Mononuclear cell (primary cell): ENCODE data around the gene USP7. TPM values are rescaled to one million over a fixed set of nuclear protein-coding genes. Genes with fewer than 3 reads are reported as not detected.

Experiments used
- H3K27me3 ChIP-seq: 2 replicates; pipeline ENCODE4 v1.6.0; 2011; ENCODE audit warnings: low read length, control low read depth; ENCODE audit not compliant: insufficient read depth
- H3K4me1 ChIP-seq: 2 replicates; pipeline ENCODE4 v1.5.1; 2011; ENCODE audit warnings: mild to moderate bottlenecking, low read length, control low read depth; ENCODE audit not compliant: insufficient read depth
- H3K4me3 ChIP-seq: 2 replicates; pipeline ENCODE4 v1.5.1; 2011; ENCODE audit warnings: mild to moderate bottlenecking, low read length, moderate library complexity
- H3K9me3 ChIP-seq: 2 replicates; pipeline ENCODE4 v1.5.1; 2011; ENCODE audit warnings: low read depth, mild to moderate bottlenecking, control low read depth, low read length
- total RNA-seq: library from RNA; depleted of rRNA; stranded (reverse); fragments of >200 nt; gene quantifications from one replicate; pipeline ENCODE4 v1.2.3, GENCODE V29; 2012

The USP7 gene
- total RNA-seq, 1 donor = 209 TPM

DNA sequence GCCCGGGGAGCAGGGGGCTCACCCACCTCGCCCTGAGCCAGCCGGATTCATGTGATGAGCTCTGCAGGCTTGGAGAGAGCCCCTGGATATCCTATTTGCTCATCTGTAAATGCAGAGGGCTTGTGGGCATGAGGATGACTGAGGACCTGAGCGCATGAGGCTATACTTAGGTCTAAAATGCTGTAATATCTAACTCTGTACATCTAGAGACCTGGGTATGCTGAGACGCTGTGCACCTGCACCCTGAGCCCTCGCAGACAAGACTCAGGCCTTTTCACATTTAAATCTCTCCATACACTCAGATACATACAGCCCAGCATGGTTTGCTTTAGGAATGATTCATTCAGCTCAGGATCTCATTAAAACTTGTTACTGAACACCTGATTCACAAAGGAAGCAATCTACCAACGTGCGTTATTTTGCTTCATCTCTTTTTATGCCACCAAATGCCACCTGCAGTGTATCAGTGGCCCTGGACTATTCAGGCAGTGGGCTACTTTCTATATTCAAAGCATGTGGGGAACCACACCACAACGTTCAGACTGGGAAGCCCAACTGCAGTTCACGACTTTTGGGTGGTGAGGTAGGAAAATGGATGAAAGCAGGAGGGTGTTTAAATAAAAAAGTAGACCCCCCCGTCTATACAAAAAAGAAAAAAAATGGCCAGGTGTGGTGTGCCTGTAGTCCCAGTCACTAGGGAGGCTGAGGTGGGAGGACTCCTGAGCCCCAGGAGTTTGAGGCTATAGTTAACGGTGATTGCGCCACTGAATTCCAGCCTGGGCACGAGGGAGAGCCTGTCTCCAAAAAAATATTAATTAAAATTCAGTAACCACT, 12.0 kb downstream of the USP7 start:
- H3K4me1 ChIP-seq = peaks cover 84% of the 10 kb centered on the region
- H3K4me3 ChIP-seq = no peak overlapping the region
- H3K9me3 ChIP-seq = no peaks in the 10 kb centered on the region
- no peaks in the 10 kb centered on the region for H3K27me3 ChIP-seq

DNA sequence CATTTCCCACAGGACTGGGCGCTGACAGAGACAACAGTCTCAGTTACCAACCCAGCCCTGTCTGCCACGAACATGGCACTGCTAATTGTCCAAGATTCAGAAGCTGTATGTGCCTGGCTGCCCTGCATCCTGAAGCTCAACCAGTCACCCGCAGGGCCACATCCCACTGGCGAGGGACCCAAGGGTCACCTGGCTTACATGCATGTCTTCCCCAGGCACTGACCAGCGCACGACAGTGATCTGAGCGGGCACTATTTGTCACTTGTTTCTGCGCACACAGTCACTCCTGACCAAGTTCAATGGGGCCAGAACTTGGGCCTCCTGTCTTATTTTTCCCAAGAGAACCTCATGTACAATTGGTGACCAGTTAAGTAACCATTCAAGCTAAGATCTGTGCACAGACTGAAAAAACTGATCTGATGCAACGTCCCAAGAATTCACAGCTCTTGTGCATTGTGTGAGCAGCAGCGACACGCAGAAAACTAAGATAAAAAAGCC, 13.1 kb downstream of the USP7 start:
- Histone ChIP-seq H3K4me1 (peaks cover 84% of the 10 kb centered on the region), H3K9me3 (no peaks in the 10 kb centered on the region), H3K4me3 (no peak overlapping the region), H3K27me3 (no peaks in the 10 kb centered on the region)

DNA sequence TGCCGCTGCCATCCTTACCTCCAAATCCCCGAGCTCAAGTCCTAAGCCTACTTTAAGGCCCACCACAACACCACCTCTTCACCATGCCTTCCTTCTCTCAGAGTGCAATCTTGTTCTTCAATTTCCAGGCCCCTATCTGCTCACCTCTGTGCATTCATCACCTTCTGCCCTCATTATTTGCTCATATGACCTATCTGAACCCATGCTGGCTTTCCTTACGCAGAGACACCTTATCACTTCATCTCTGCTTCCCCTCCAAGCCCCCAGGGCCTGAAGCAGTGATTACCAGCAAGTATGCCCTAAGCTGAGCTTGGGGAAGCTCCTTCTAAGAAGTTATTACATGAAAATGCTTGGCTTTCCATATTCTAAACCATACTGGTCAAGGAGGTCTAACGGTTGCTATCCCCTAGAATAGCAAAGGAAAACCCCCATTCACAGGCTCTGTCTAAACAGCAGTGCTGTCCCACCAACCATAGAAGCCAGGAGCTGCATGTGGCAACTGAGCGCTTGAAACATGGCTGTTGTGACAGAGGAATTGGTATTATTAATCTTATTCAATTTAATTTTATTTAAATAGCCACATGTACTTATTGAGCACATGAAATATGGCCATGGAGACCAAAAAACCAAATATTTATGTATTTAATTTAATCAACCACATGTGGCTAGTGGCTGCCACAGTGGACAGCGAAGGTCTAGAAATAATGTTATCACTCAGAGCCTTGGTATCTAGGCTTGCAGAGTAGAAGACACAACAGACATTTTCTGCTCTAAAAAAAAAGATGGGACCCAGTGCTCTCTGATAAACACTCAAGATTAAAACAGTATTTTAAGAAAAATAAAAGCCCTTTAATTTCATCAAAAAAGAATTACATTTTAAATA, 13.9 kb downstream of the USP7 start:
- Histone ChIP-seq H3K27me3 (no peaks in the 10 kb centered on the region), H3K4me3 (no peak overlapping the region), H3K9me3 (no peaks in the 10 kb centered on the region), H3K4me1 (peaks cover 85% of the 10 kb centered on the region)

DNA sequence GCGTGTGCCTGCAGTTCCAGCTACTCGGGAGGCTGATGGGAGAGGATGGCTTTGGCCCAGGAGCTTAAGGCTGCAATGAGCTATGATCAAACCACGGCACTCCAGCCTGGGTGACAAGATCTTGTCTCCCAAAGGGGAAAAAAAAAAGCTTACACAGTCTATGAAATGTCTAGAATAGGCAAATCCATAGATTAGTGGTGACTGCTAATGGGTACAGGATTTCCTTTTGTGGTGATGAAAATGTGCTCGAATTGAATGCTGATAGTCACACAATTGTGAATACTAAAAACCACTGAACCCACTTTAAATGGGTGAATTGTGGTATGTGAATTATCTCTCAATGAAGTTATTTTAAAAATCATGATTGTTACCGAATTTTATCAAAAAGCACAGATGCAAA, 14.9 kb downstream of the USP7 start:
- H3K4me3 ChIP-seq = no peak overlapping the region
- H3K27me3 ChIP-seq = no peaks in the 10 kb centered on the region
- peaks cover 88% of the 10 kb centered on the region for H3K4me1 ChIP-seq
- no peaks in the 10 kb centered on the region for H3K9me3 ChIP-seq

DNA sequence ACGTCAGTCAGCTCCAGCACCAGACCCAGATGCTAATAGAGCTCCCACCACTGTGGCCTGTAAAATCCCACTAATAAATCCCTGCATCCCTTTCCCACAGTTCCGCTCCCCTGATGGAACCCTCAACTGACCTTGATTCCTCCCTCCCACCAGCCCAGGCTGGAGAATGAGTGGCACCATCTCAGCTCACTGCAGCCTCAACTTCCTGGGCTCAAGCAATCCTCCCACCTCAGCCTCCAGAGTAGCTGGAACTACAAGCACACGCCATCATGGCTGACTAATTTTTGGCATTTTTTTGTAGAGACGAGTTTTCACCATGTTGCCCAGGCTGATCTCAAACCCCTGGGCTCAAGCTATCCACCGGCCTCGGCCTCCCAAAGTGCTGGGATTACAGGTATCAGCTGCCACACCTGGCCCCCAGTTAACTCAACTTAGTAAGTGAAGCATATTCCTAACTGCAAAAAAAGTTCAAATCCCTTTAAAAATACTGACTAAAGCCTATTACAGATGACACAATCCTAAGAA, 15.6 kb downstream of the USP7 start:
- no peaks in the 10 kb centered on the region for H3K27me3 ChIP-seq
- no peaks in the 10 kb centered on the region for H3K9me3 ChIP-seq
- no peak overlapping the region for H3K4me3 ChIP-seq
- peaks cover 93% of the 10 kb centered on the region for H3K4me1 ChIP-seq

DNA sequence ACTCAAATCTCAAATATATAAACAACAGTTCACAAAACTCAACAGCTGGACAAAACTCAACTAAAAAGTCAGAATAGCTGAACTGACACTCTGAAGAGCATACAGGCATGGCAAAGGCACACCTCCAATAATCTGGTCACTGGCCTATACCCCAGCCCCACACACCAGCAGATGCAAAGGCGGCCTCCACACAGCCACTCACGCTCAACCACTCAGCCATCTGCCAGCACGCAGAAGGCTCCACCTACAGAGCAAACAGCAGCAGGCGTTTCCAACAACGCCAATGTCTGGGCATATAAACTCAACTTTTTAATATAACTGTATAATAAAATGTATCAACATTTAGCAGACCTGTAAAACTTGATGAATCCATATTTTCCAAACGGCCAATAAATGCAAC, 17.2 kb downstream of the USP7 start:
- no peaks in the 10 kb centered on the region for H3K9me3 ChIP-seq
- peaks cover 93% of the 10 kb centered on the region for H3K4me1 ChIP-seq
- H3K27me3 ChIP-seq = no peaks in the 10 kb centered on the region
- H3K4me3 ChIP-seq = no peak overlapping the region

DNA sequence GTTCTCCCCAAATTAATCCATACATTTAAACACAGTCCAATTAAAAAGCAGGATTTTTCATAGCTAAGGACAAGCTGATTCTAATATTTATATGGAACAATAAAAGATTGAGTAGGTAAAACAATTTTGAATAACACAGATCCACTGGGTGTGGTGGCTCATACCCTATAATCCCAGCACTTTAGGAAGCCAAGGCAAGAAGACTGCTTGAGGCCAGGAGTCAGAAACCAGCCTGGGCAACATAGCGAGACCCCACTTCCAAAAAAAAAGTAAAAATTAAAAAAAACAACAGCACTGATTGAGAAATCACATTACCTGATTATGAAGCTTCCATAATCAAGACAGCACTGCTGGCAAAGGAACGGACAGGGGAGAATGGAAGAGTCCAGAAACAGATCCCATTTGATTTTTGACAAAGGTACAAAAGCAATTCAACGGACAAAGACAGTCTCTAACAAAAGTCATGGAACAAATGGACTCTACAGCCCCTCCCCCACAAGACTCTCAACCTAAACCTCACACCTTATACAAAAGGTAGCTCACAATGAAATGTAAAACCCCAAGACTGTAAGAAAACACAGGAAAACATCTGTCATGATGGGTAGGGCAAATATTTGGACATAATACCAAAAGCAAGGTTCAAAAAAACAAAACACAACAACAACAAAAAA, 17.9 kb downstream of the USP7 start:
- Histone ChIP-seq H3K4me3 (no peak overlapping the region), H3K27me3 (no peaks in the 10 kb centered on the region), H3K4me1 (peaks cover 92% of the 10 kb centered on the region), H3K9me3 (no peaks in the 10 kb centered on the region)

DNA sequence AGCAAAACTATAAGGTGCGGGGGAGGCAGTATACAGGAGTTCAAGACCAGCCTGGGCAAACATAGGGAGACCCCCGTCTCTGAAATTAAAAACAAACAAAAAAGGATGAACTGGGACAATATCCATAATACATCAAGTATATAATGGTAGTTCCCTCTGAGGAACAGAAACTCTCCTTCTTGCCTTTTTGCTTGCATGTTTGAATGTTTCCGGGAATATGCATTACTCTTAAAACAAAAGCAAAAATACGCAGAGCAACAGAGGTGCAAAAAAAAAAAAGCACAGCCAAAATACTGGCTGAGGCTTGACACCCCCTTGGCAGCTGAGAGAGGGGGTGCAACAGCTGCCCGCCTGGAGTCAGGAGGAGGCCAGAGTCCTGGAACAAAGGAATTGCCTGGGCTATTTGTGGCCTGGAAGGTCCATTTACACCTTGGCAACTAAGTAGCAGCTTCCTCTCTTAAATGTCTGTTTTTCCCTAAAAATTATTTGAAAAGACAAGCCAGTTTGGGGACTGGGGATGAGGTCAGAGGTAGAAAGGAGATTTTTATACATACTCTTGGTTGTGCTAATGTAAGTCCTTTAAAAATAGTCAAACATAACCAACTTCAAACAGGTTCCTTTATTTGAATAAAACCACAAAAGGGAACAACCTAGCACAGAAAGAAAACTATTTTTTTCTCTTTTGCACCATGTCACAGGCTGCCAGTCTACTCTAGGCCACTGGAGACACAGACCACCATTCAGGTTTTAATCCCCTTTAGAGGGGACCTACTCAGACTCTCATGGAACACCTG, 19.5 kb downstream of the USP7 start:
- Histone ChIP-seq H3K4me3 (no peak overlapping the region), H3K4me1 (peaks cover 89% of the 10 kb centered on the region), H3K27me3 (no peaks in the 10 kb centered on the region), H3K9me3 (no peaks in the 10 kb centered on the region)

DNA sequence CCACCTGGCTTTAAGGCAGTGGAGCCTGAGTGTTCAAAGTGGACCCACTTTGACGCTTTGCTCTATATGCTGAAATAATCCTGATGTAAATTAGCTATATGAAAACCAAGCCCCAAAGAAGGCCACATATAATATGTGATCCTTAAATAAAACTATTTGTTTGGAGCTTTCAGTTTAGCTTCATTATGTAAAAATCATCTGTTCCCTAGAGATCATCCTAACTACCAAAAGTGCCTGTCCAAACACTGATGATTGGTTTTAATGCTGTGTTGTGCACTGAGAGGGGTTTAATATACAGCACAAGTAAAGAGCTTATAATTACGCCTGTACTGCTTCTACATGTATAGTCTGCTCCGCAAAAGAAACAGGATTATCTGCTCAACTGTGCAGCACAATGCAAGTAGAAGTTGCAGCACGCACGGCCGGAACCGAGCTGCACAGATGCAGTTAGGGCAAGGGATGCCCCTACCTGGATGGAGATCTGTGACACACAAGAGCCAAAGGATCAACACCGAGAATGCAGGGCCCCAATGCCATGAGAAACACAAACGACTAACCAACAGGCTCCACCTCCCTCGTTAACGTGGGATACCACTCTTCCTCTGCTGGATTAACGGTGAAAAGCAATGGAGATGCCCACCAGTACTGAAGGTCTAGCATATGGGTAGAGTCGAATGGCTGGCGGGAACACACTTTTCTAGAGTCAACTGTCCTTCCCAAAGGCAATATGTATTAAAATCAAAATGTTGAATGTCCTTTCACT, 20.5 kb downstream of the USP7 start:
- Histone ChIP-seq H3K4me1 (peaks cover 79% of the 10 kb centered on the region), H3K27me3 (no peaks in the 10 kb centered on the region), H3K9me3 (no peaks in the 10 kb centered on the region), H3K4me3 (no peak overlapping the region)

DNA sequence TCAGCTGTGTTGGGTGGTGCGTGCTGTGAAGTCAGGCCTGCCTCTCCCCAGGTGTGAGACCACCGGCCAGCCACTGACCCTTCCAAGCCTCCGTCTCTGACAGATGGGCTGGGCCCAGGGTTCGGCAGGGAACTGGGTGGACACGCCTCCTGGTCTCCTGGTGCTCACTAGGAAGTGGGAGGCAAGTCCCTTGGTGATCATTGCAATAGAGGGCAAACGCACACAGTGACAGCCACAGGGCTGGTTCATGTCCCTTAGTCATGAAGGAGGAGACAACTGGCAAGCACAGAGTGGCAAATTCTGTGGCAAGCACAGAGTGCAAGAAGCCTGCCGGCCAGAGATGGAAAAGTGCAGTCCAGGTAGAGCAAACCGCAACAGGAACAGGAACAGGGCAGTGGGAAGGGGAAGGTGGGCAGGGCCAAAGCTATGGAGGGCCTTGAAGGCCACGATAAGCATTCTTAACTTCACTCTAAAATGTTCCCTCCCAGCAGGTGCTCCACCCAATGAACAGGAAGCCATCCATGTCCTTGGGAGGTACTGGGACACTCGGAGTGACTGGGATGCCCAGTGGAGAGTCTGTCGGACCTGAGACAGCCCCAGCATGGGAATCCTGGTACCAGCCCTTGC, 21.9 kb downstream of the USP7 start:
- no peaks in the 10 kb centered on the region for H3K27me3 ChIP-seq
- H3K4me3 ChIP-seq = no peak overlapping the region
- H3K4me1 ChIP-seq = peaks cover 80% of the 10 kb centered on the region
- no peaks in the 10 kb centered on the region for H3K9me3 ChIP-seq

DNA sequence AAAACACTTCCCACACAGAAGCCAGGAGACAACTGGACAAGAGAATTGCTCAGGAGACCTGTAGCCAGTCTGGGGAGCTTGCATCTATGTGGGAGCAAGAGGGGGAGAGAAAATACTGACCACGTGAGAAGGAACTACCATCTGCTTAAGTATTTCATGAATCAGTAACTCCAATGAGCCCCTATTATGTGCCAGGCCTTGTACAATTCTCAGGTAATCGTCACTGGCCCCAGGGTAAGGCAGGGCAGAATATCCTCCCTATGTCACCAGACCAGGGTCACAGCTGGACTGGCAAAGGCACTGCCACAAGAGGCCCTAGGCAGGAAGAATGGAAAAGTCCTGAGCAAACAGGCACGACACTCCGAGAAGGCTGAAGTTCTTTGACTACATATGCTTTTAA, 25.9 kb downstream of the USP7 start:
- H3K4me3 ChIP-seq = no peak overlapping the region
- H3K9me3 ChIP-seq = no peaks in the 10 kb centered on the region
- peaks cover 52% of the 10 kb centered on the region for H3K4me1 ChIP-seq
- no peaks in the 10 kb centered on the region for H3K27me3 ChIP-seq

DNA sequence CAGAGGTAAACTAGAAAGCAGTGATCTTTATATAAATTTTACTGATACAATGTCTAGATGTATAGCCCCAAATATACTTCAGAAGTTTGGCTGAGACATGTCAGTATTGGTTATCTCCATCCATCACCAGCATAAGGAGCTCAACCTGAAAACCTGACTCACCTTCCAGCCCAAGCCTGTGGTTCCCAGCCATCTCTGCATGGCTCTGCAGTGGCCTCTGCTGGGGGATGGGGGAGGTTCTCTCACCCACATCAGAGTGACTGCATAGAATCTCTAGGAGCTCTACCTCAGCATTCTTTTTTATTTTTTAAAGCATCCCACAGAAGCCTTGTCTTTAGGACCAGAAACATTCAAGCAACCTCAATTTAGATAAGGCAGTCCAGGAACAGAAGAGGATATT, 27.3 kb downstream of the USP7 start:
- Histone ChIP-seq H3K27me3 (no peaks in the 10 kb centered on the region), H3K4me3 (no peak overlapping the region), H3K9me3 (no peaks in the 10 kb centered on the region), H3K4me1 (peaks cover 45% of the 10 kb centered on the region)

DNA sequence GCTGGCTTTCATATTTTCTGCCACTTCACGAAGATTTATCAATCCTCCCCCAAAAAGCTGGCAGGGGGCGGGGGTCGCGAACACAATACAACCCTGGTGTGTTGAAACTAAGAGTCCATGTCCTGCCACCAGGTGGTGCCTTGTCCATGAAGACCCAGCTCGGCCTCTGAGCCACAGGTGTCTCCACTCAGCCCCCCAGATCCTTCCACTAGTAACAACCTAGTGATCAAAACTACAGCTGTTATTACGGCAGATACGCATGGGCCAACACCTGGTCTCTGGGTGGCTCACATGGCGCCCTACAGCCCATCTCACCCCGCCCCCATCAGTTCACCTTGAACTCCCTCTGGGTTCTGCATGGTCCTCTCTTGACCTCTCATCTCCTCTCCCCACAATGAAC, 27.7 kb downstream of the USP7 start:
- H3K27me3 ChIP-seq = no peaks in the 10 kb centered on the region
- no peaks in the 10 kb centered on the region for H3K9me3 ChIP-seq
- peaks cover 41% of the 10 kb centered on the region for H3K4me1 ChIP-seq
- H3K4me3 ChIP-seq = no peak overlapping the region
